Body of pancreas (tissue), 4 donors: Measurements from ENCODE around the gene SCAANT1.

Experiments used
- CTCF ChIP-seq, 7 experiments: fragments of 450-650 bp in 4 of 7; fragments of 200-600 bp in 3 of 7; sonication (generic) in 3 of 7; IDR thresholded peaks; one replicate each; pipeline ENCODE4 v1.5.1; 2016 to 2019; ENCODE audit warnings: antibody characterized with exemption in 7 of 7
- POLR2A ChIP-seq, 3 donors: fragments of 450-650 bp; IDR thresholded peaks; one replicate each; pipeline ENCODE4 v1.6.1; 2016; ENCODE audit warnings: antibody characterized with exemption in 3 of 3, mild to moderate bottlenecking in 2 of 3

DNA sequence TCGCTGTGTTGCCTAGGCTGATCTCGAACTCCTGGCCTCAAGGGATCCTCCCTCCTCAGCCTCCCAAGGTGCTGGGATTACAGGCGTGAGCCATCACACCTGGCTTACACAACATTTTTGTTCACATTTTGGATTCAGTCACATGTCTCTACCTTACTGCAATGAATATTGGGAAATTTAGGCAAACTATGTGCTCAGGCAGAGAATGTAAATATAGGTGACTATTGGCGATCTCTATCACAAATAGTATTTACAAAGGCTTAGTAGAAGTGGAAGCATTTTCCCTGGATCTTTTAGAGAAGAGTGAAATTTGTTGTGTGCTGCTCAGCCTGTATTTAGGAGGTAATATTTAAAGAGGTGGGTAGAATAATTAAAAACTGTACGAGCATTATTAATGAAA, 20.7 kb downstream of the SCAANT1 start:
- TF ChIP-seq CTCF (IDR thresholded peaks at IDR 0.05) (no peak), POLR2A (IDR thresholded peaks at IDR 0.05) (no peak)
